ENCODE data around the gene CDCP1. TPM values are rescaled to one million over a fixed set of nuclear protein-coding genes. Genes with fewer than 3 reads are reported as not detected.
"Not testable (repeated sequence)": the region's sequence is repeated elsewhere in the genome, so short reads cannot be mapped to it uniquely, and the experiment has no call there.

The CDCP1 gene
- total and polyA plus RNA-seq, 7 donors = 0.01 to 1.4 (median 0.27) TPM

DNA sequence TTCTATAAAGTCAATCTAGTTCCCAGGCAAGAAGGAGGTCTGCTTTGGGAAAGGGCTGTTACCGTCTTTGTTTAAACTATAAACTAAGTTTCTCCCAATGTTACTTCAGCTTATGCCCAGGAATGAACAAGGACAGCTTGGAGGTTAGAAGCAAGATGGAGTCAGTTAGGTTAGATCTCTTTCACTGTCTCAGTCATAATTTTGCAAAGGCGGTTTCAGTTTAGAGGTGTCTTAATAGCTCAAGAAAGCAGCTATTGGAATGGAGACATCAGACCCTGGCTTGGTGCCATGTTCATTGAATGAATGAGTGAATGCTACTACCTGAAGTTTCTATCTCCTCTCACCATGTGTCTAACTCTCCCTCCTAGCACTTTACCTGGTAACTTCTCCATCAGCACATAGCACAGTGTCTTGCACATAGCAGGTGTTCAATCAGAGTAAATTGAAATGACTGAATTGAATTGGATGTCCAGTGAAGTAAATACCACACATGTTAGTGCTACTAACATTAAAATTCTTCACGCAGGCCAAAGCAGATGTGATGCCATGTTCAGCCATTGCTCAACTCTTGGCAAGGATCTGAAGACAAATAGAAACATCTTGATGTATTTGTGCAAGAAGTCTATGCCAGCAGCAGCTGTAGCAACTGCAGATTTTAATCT, 91.9 kb downstream of the CDCP1 start:
- TF ChIP-seq CTCF (IDR thresholded peaks at IDR 0.05) = no peak
- Histone ChIP-seq H3K36me3 (ENCODE audit: insufficient read depth in 1 of 2, low read depth in 1 of 2) (no peaks in the 10 kb centered on the region), H3K4me1 (peaks cover 36% of the 10 kb centered on the region), H3K4me3 (no peak overlapping the region), H3K9me3 (no peaks in the 10 kb centered on the region), H3K27ac (peak overlapping the region; percentile 20), H3K27me3 (ENCODE audit: insufficient read depth in 3 of 3, low read length in 2 of 3) (no peaks in the 10 kb centered on the region)
- no peak for DNase-seq
- peak in 2 of 4 donors; percentile 43 to 45 for ATAC-seq
- intact Hi-C loops (cut with DNase I) = no loop called here
- 52 to 58% (median 54%) methylated on average over 3 of the region's 3 CpGs for WGBS, 3 donors

- H3K4me1 ChIP-seq = peaks cover 36% of the 10 kb centered on the region
- intact Hi-C loops (cut with DNase I) = not testable (repeated sequence)
- WGBS, 3 donors = 59 to 85% (median 63%) methylated on average over 1 of the region's 1 CpG
Observed at GRCh38 chr3:45053805-45054195, 92.4 kb downstream of the CDCP1 start.

DNA sequence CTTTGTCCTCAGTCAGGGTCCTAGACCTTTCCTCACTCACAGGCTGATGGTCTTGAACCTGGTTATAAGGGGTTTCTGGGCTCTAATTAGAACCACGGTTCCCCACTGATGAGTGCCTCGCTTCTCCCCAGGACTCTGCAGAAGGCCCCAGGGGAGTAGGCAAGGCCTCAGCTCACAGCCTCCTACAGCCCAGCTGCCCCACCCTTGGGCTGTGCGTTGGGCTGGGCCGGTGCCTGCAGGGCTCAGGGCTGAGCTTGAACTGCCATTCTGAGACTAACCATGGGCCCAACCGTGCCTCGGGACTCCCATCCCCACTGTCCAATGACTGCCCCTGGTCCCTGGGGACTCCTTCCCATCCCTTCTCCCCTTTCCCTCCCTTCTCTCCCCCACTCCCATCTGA, 94.5 kb downstream of the CDCP1 start:
- intact Hi-C loops (cut with DNase I) = no loop called here
- H3K4me3 ChIP-seq = no peak overlapping the region
- H3K27me3 ChIP-seq (ENCODE audit: insufficient read depth in 3 of 3, low read length in 2 of 3) = no peaks in the 10 kb centered on the region
- ATAC-seq (no peak), DNase-seq (no peak)
- no peaks in the 10 kb centered on the region for H3K9me3 ChIP-seq
- H3K27ac ChIP-seq = no peak overlapping the region
- peaks cover 28% of the 10 kb centered on the region for H3K4me1 ChIP-seq
- 79 to 94% (median 83%) methylated on average over 6 of the region's 6 CpGs for WGBS, 3 donors
- H3K36me3 ChIP-seq (ENCODE audit: insufficient read depth in 1 of 2, low read depth in 1 of 2) = no peaks in the 10 kb centered on the region
- TF ChIP-seq CTCF (IDR thresholded peaks at IDR 0.05) = no peak

More at GRCh38 chr3:45053805-45054195, 92.4 kb downstream of the CDCP1 start:
- H3K27me3 ChIP-seq (ENCODE audit: insufficient read depth in 3 of 3, low read length in 2 of 3); ATAC-seq; H3K9me3 ChIP-seq; H3K36me3 ChIP-seq (ENCODE audit: insufficient read depth in 1 of 2, low read depth in 1 of 2); DNase-seq; H3K4me3 ChIP-seq; H3K27ac ChIP-seq: not testable (repeated sequence)

DNA sequence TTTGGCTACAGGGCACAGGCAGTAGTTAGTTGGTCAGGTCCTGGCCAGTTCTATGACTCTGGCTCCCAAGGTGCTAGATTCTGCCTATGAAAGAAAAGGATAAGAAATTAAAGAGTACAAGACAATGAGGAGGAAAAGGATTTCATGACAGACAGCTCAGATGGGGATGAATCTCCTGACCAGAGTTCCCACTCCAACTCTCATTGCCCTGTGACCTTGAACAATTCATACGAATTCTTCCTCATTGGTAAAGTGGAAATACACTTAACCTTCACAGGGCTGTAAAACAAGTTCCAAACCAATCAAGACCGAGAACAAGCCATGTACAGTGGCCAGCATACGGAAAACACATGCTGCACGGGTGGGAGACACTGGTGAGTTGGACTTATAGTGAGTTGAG, 96.4 kb downstream of the CDCP1 start:
- DNase-seq (no peak), ATAC-seq (no peak)
- no peak overlapping the region for H3K4me3 ChIP-seq
- intact Hi-C loops (cut with DNase I) = loop anchor here (5.0 to 10.0 kb wide), 3 partner anchors 62 to 615 kb away; no protein-coding TSS in a partner anchor
- H3K4me1 ChIP-seq = peaks cover 11% of the 10 kb centered on the region
- no peak overlapping the region for H3K27ac ChIP-seq
- no peaks in the 10 kb centered on the region for H3K9me3 ChIP-seq
- no peaks in the 10 kb centered on the region for H3K27me3 ChIP-seq (ENCODE audit: insufficient read depth in 3 of 3, low read length in 2 of 3)
- no peak for TF ChIP-seq CTCF (IDR thresholded peaks at IDR 0.05)
- 89 to 94% (median 89%) methylated on average over 4 of the region's 4 CpGs for WGBS, 3 donors
- H3K36me3 ChIP-seq (ENCODE audit: insufficient read depth in 1 of 2, low read depth in 1 of 2) = no peaks in the 10 kb centered on the region

GRCh38 chr3:45048244-45048643, 97.9 kb downstream of the CDCP1 start:
- no peak for DNase-seq
- TF ChIP-seq CTCF (IDR thresholded peaks at IDR 0.05) = no peak
- Histone ChIP-seq H3K4me1 (no peaks in the 10 kb centered on the region), H3K4me3 (no peak overlapping the region), H3K36me3 (ENCODE audit: insufficient read depth in 1 of 2, low read depth in 1 of 2) (no peaks in the 10 kb centered on the region), H3K27ac (no peak overlapping the region), H3K27me3 (ENCODE audit: insufficient read depth in 3 of 3, low read length in 2 of 3) (no peaks in the 10 kb centered on the region), H3K9me3 (no peaks in the 10 kb centered on the region)
- peak in 3 of 4 donors; percentile 27 to 78 (median 72) for ATAC-seq
- 33 to 81% (median 41%) methylated on average over 4 of the region's 4 CpGs for WGBS, 3 donors
- intact Hi-C loops (cut with DNase I) = loop anchor here (5.0 to 10.0 kb wide), 3 partner anchors 64 to 617 kb away; no protein-coding TSS in a partner anchor

Data from psoas muscle (tissue), 8 donors.